T-helper 1 cell treated with Interleukin-12 subunit alpha and Interleukin-12 subunit beta and Interleukin-4 antibody, amounts not matched to agents 30 ng/mL and 1 ng/mL, for 36 hours (primary cell): ENCODE results near the gene MYO18B. TPM values are rescaled to one million over a fixed set of nuclear protein-coding genes. Genes with fewer than 3 reads are reported as not detected.

ENCODE experiments used
- intact Hi-C: fragments of 100-400 bp; cut with micrococcal nuclease; formaldehyde crosslinking; loops from one replicate; pipeline ENCODE4 v1.15.1; 2024
- total RNA-seq: library from RNA; stranded (reverse); gene quantifications from 2 replicates; pipeline ENCODE4 v1.2.3, GENCODE V29; 2022

MYO18B gene
- total RNA-seq, 1 donor from 2014 or later: 1.2 TPM

GRCh38 chr22:26031641-26032040 lies 289.7 kb downstream of the MYO18B start:
- intact Hi-C loops: no loop called here

- intact Hi-C loops: no loop called here
Observed at GRCh38 chr22:26033071-26033470, 291.1 kb downstream of the MYO18B start.

GRCh38 chr22:26033586-26033985 lies 291.6 kb downstream of the MYO18B start:
- intact Hi-C loops: no loop called here

GRCh38 chr22:26035523-26035922 lies 293.5 kb downstream of the MYO18B start:
- intact Hi-C loops: no loop called here

DNA sequence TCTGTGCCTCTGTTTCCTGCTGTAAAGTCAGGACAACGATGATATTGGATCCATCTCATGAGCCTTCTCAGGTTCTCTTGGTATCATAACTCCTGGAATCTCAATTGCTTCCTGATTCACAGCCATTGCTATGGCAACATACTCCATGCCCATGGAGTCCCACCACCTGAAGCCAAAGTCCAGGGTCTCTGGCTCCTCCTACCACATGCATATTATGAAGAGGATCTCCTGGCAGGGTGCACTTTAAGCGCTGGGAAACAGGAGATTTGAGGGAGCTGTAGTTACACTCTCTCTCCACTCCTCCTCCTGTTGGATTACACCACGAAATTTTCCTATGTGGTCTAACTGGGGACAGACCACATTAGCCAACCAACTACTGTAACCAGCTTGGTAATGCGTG lies 296.4 kb downstream of the MYO18B start:
- intact Hi-C loops: no loop called here

GRCh38 chr22:26041931-26042330 lies 299.9 kb downstream of the MYO18B start:
- intact Hi-C loops: no loop called here

DNA sequence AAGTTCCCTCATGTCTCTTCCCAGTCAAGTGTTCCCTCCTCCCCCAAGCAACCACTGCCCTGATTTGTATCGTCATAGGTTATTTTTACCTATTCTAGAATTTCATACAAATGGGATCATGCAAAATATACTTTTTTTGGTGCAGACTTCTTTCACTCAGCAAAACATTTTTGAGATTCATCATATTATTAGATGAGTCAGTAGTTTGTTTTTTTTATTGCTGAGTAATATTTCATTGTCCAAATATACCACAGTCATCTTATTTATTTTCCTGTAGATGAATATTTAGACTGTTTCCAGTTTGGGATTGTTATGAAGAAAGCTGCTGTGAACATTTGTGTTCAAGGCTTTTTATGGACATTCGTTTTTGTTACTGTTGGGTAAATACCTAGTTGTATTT lies 301.0 kb downstream of the MYO18B start:
- intact Hi-C loops: no loop called here

DNA sequence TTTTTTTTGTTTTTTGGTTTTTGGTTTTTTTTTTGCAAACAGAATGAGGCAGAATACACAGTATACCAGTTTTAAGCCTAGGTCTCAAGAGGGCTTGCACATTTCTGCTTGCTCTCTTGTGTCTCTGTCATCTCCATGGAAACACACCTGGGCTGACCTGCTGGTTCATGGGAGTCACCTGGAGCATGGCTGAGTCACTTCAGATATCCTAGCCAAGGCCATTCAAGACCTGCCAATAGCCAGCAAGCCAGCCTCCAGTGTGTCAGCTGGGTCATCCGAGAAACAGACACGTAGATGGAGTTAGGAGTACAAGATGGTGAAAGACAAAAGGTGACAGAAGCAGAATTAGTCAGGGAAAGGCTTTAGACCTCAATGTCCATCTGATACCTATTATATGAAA lies 303.1 kb downstream of the MYO18B start:
- intact Hi-C loops: no loop called here

DNA sequence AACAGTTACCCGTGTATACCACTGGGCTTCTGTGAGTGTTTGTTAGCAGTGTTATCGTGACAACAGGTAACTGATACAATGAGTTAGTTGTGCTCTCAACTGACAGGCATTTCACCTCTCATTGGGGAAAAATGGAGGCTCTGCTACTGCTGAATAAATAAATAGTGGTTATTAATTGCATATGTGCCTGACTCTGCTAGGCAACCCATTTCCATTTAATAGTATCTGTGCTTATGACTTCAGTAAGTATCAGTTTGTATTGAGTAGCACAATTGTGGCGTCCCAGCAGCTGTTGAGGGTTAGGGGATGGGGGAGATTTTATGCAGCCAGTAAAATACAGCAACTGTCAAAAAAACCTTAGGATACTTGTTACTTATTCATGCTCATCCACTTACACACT lies 303.9 kb downstream of the MYO18B start:
- intact Hi-C loops: no loop called here

DNA sequence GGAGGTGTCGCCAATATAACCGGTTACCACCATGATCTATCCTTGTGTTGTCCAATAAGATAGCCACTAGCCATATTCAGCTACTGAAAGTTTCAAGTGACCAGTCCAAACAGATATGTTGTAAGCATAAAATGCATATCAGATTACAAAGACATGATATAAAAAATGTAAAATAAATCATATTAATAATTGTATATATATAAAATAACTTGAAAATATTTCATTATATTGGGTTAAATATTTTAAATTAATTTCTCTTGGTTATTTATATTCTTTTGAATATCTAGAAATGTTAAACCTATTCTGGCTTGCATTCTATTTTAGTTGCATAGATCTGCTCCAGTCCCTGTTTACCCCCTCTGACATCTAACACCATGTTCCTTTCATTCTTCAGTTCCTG lies 305.5 kb downstream of the MYO18B start:
- intact Hi-C loops: no loop called here

DNA sequence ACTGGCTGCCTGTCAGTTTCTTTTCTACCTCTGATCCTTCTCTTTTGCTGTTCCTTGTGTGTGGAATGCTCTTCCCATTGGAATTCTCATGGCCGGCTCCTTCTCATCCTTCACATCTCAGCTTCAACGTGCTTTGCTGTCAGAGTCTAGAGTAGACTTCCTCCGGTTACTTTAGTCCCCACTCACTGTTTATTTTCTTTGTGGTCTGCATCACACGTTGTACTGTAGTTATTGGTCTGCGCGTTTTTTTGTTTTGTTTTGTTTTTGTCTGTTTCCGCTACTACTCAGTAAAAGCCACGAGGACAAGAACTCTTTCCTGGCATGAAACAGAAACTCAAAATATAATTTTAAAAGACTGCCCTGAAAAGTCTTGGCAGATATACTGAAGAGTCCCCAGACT lies 305.9 kb downstream of the MYO18B start:
- intact Hi-C loops: no loop called here

DNA sequence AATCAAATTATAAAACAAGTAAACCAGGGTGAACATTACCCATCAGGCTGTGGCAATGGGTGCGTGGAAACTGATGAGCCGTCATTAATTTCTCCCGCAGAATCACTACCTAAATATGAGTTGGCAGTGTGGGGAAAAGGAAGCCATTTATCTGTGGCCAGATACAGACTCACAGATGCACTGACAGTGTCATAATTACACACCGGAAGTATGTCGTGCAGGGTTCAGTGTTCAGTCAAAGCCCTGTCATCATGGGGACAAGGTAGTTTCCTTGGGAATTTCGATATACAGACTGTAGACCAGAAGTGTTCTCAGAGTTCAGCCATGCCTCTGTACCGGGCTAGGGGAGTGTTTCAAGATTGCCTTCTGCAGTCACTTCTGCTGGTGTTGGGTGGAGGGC lies 308.1 kb downstream of the MYO18B start:
- intact Hi-C loops: no loop called here

DNA sequence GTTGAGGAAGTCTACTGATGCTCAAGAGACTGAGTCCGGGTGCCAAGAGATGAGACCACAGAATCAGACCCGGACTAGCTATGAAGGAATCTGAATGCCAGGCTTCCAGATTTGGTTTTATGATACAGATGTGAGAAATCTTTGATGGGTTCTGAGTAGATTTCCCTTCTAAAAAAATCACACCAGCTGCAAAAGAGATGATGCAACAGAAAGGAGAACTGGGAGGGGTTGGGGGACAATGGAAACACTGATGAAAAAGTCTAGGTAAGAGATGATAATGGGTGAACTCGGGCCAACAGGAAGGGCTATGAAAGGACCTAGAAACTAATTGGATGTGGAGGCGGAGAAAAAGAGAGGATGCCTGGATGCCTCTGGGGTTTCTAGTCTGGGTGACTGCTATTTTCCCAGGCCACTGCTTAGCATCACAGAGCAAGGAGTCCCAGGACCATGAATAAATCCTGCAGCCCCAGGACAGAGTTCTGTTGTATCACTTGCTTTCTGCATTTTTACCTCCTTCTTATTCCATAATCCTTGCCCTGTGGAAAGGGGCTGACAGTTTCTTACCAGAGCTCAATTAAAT lies 311.8 kb downstream of the MYO18B start:
- intact Hi-C loops: no loop called here

DNA sequence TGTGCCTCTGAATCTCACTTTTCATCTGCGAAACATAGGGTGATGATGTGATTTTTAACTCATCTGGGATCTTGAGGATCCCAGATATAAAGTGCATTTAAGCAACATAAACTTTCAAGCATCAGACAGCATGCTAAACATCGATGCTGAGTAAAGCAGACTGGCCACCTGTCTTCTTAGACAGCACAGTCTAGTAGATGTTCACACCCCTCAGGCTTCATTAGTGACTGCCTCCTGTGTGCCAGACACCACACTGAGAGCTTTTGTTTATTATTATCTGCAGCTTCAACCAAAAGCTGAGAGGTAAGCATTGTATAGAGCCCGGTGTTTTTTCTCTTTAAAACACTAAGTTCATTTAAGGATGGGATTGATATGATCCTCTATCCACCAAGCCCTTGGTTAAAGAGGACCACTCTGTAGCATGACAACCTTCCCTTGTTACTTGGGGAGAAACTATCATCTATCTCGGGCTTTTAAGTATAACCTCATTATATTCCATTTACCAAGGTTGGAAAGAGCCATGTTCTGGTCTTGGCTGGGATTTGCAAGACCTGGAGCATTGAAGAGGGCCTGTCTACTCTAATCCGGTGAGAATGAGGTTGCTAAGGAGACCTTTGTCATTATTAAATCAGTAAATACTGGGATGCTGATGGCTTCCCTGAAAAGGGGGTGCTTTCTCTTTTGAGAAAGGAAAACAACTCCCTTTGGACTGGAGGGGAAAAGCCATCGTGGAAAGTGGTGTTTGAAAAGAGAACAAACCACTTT lies 313.0 kb downstream of the MYO18B start:
- intact Hi-C loops: no loop called here

- intact Hi-C loops: no loop called here
Observed at GRCh38 chr22:26055693-26056092, 313.7 kb downstream of the MYO18B start.

DNA sequence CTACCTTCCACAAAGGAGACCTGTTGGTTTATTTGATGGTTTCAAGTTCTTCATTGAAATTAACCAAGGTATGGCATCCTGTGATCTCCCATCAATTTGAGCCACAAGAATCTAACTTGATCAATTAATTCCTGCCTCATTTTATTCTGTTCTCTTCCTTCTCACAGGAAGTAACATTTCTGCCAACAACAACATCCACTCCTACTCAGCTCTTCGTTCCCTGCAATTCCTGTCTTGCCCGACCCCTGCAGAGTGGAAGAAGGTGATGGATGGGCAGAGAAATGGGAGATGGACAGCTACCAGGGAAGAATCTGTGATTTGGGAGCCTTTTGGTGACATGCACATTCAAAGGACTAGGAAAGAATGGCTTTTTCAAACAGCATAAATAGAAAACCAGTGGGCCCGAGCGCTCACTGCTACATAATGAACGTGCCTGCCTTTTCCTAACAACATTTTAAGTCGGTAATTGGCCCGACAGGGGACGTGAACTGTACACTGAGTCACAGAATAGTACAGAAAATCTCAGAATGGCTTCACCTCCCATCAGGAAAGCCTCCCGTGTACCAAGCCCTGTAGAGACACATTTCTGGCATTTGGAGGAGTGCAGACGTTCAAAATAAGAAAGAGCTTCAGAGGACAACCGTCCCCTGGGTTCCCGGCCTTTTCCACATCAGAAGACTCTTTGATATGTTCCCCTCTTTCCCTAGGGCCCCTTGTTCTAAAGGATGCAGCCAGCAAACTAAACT lies 314.6 kb downstream of the MYO18B start:
- intact Hi-C loops: no loop called here

DNA sequence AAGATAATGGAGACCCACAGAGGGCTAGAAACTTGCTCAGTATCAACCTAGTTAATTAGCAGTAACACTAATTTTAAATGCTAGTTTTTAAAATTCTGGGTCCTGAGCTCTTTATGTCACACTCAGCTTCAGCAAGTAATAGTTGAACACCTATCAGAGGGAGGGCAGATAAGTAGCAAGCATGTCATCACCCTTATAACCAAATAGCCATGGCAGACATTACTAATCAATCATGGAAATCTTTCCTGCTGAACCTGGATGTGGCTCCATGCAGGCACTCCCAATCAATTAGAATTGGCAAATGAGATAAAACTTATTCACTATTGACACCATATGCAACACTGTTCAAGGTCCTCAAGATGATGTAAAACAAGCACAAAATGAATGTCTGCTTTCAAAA lies 315.7 kb downstream of the MYO18B start:
- intact Hi-C loops: no loop called here

GRCh38 chr22:26064048-26064447 lies 322.1 kb downstream of the MYO18B start:
- intact Hi-C loops: no loop called here

- intact Hi-C loops: no loop called here
Observed at GRCh38 chr22:26065847-26066246, 323.9 kb downstream of the MYO18B start.

DNA sequence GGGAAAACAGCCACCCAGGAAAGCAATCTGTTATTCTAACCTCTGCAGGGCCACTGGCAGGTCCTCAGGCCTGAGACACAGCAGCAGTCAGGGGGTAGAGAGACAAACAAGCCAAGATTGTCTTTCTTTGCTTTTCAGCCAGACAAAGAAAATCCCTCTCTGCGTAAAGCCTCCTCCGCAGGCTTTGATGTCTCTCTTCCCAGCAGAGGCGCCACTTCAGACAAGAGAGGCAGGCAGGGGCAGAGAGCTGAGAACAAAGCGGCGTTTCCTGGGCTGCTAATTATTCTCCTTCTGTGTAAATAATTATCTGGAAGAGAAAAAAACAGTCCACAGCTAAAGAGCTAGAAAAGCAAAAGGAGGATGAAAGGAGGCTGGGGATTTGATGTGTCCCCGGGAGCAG lies 324.5 kb downstream of the MYO18B start:
- intact Hi-C loops: no loop called here

GRCh38 chr22:26068571-26068970 lies 326.6 kb downstream of the MYO18B start:
- intact Hi-C loops: no loop called here

- intact Hi-C loops: no loop called here
Observed at GRCh38 chr22:26072621-26073020, 330.6 kb downstream of the MYO18B start.

GRCh38 chr22:26075251-26075650 lies 333.3 kb downstream of the MYO18B start:
- intact Hi-C loops: no loop called here
